ENCODE data around the gene KRT16.
A peak's percentile ranks its signal among the peaks of the same experiment; 100 is the strongest.

- TF ChIP-seq CTCF (IDR thresholded peaks at IDR 0.05; ENCODE audit: borderline replicate concordance, extremely low read depth, low read length, poor library complexity, severe bottlenecking) (peak; percentile 93), EZH2 (IDR thresholded peaks at IDR 0.05; ENCODE audit: borderline replicate concordance, low read depth, low read length, severe bottlenecking) (no peak)
Measured at GRCh38 chr17:41648411-41649195, 36.0 kb upstream of the KRT16 start.
